HS-5 (cell line): Measurements from ENCODE around the gene TGFBR3.
A peak's percentile ranks its signal among the peaks of the same experiment; 100 is the strongest.

Experiments used
- DNase-seq: peaks from one replicate; pipeline ENCODE4 v3.0.0-alpha.2; 2012; ENCODE audit warnings: low read depth

The TGFBR3 gene

GRCh38 chr1:91799159-91799558 is 86.8 kb downstream of the TGFBR3 start:
- DNase-seq, result no peak

- DNase-seq, result no peak
Measured at GRCh38 chr1:91798740-91799139, 87.2 kb downstream of the TGFBR3 start.

- no peak for DNase-seq
Measured at GRCh38 chr1:91798241-91798648, 87.7 kb downstream of the TGFBR3 start.

GRCh38 chr1:91797164-91797563 is 88.8 kb downstream of the TGFBR3 start:
- DNase-seq, result no peak

- no peak for DNase-seq
Measured at GRCh38 chr1:91796390-91796654, 89.6 kb downstream of the TGFBR3 start.

GRCh38 chr1:91795591-91796389 is 90.2 kb downstream of the TGFBR3 start:
- peak; percentile 72 for DNase-seq

GRCh38 chr1:91793877-91794276 is 92.1 kb downstream of the TGFBR3 start:
- DNase-seq, result no peak

- no peak for DNase-seq
Measured at GRCh38 chr1:91793189-91793588, 92.8 kb downstream of the TGFBR3 start.

GRCh38 chr1:91792489-91793071 is 93.4 kb downstream of the TGFBR3 start:
- no peak for DNase-seq

- no peak for DNase-seq
Measured at GRCh38 chr1:91791691-91792488, 94.1 kb downstream of the TGFBR3 start.

GRCh38 chr1:91791103-91791502 is 94.8 kb downstream of the TGFBR3 start:
- no peak for DNase-seq

GRCh38 chr1:91790392-91790791 is 95.6 kb downstream of the TGFBR3 start:
- no peak for DNase-seq

GRCh38 chr1:91789273-91789997 is 96.5 kb downstream of the TGFBR3 start:
- no peak for DNase-seq

- no peak for DNase-seq
Measured at GRCh38 chr1:91787919-91788318, 98.0 kb downstream of the TGFBR3 start.

- DNase-seq, result no peak
Measured at GRCh38 chr1:91784616-91785015, 101.3 kb downstream of the TGFBR3 start.

- no peak for DNase-seq
Measured at GRCh38 chr1:91784191-91784590, 101.8 kb downstream of the TGFBR3 start.

- no peak for DNase-seq
Measured at GRCh38 chr1:91783423-91784170, 102.4 kb downstream of the TGFBR3 start.

- DNase-seq, result no peak
Measured at GRCh38 chr1:91781901-91782622, 103.9 kb downstream of the TGFBR3 start.

GRCh38 chr1:91781371-91781825 is 104.6 kb downstream of the TGFBR3 start:
- peak; percentile 88 for DNase-seq

- DNase-seq, result no peak
Measured at GRCh38 chr1:91779548-91780021, 106.4 kb downstream of the TGFBR3 start.

GRCh38 chr1:91778964-91779363 is 107.0 kb downstream of the TGFBR3 start:
- DNase-seq, result no peak
